ENCODE measurements around the gene ZNF319. TPM values are rescaled to one million over a fixed set of nuclear protein-coding genes. Genes with fewer than 3 reads are reported as not detected.

ZNF319 gene
- total RNA-seq, 1 donor from 2014 or later, result 14.9 TPM

GRCh38 chr16:57971848-57972247, 28.6 kb downstream of the ZNF319 start:
- TF ChIP-seq CTCF (IDR thresholded peaks at IDR 0.05; ENCODE audit: unreplicated experiment), result no peak

GRCh38 chr16:57970970-57971369, 29.5 kb downstream of the ZNF319 start, which contains the start of gene CNGB1:
Gene CNGB1, minus strand, starts transcription at chr16:57971128. Its CDS starts 3,842 bp downstream, at chr16:57967286.
- no peak for DNase-seq (ENCODE audit: low spot score, unreplicated experiment)
- H3K27ac Mint-ChIP-seq, result no peak within 1 kb of the TSS
- H3K27me3 Mint-ChIP-seq, result peaks cover 15% of the 10 kb centered on the region
- H3K36me3 Mint-ChIP-seq (ENCODE audit: insufficient read depth), result no peaks in the 10 kb centered on the region
- TF ChIP-seq CTCF (IDR thresholded peaks at IDR 0.05; ENCODE audit: unreplicated experiment), result no peak
- H3K4me3 Mint-ChIP-seq (ENCODE audit: low read depth), result no peak within 1 kb of the TSS
- H3K9me3 Mint-ChIP-seq (ENCODE audit: low read depth), result no peaks in the 10 kb centered on the region
- peaks cover 2% of the 10 kb centered on the region for H3K4me1 Mint-ChIP-seq (ENCODE audit: low read depth)

More at GRCh38 chr16:57971848-57972247, 28.6 kb downstream of the ZNF319 start:
- Mint-ChIP-seq H3K9me3 (ENCODE audit: low read depth) (no peaks in the 10 kb centered on the region), H3K4me1 (ENCODE audit: low read depth) (peaks cover 2% of the 10 kb centered on the region), H3K27ac (no peak overlapping the region), H3K27me3 (peaks cover 15% of the 10 kb centered on the region), H3K4me3 (ENCODE audit: low read depth) (no peak overlapping the region), H3K36me3 (ENCODE audit: insufficient read depth) (no peaks in the 10 kb centered on the region)
- DNase-seq (ENCODE audit: low spot score, unreplicated experiment), result no peak

DNA sequence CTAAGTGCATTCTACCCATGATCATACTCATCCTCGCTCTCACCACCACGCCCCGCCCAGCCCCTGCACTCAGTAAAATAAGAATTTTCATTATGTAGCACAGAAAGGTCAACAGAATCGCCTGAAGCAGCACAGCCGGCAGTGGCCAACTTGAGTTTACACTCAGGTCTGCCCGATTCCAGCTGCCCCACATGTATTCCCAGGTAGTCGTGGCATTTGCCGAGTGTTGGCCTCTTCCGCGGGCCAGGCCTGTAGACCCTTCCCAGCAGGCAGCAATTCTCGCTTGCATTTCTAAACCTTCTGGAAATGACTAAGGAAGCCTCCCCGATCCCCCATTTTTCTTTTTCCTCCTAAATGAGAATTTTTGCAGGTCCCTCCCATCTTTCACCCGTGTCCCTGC, 30.2 kb downstream of the ZNF319 start:
- no peaks in the 10 kb centered on the region for H3K9me3 Mint-ChIP-seq (ENCODE audit: low read depth)
- peaks cover 2% of the 10 kb centered on the region for H3K4me1 Mint-ChIP-seq (ENCODE audit: low read depth)
- DNase-seq (ENCODE audit: low spot score, unreplicated experiment), result no peak
- H3K27me3 Mint-ChIP-seq, result peaks cover 15% of the 10 kb centered on the region
- no peak overlapping the region for H3K27ac Mint-ChIP-seq
- no peak overlapping the region for H3K4me3 Mint-ChIP-seq (ENCODE audit: low read depth)
- no peak for TF ChIP-seq CTCF (IDR thresholded peaks at IDR 0.05; ENCODE audit: unreplicated experiment)
- H3K36me3 Mint-ChIP-seq (ENCODE audit: insufficient read depth), result no peaks in the 10 kb centered on the region

- no peak for DNase-seq (ENCODE audit: low spot score, unreplicated experiment)
- no peaks in the 10 kb centered on the region for H3K9me3 Mint-ChIP-seq (ENCODE audit: low read depth)
- TF ChIP-seq CTCF (IDR thresholded peaks at IDR 0.05; ENCODE audit: unreplicated experiment), result no peak
- no peak overlapping the region for H3K4me3 Mint-ChIP-seq (ENCODE audit: low read depth)
- peaks cover 2% of the 10 kb centered on the region for H3K4me1 Mint-ChIP-seq (ENCODE audit: low read depth)
- H3K36me3 Mint-ChIP-seq (ENCODE audit: insufficient read depth), result no peaks in the 10 kb centered on the region
- peaks cover 15% of the 10 kb centered on the region for H3K27me3 Mint-ChIP-seq
- no peak overlapping the region for H3K27ac Mint-ChIP-seq
Measured at GRCh38 chr16:57969451-57970123, 30.9 kb downstream of the ZNF319 start.

GRCh38 chr16:57967916-57968315, 32.6 kb downstream of the ZNF319 start:
- H3K27me3 Mint-ChIP-seq, result peaks cover 8% of the 10 kb centered on the region
- no peak overlapping the region for H3K27ac Mint-ChIP-seq
- no peak overlapping the region for H3K4me3 Mint-ChIP-seq (ENCODE audit: low read depth)
- TF ChIP-seq CTCF (IDR thresholded peaks at IDR 0.05; ENCODE audit: unreplicated experiment), result no peak
- H3K36me3 Mint-ChIP-seq (ENCODE audit: insufficient read depth), result no peaks in the 10 kb centered on the region
- no peaks in the 10 kb centered on the region for H3K9me3 Mint-ChIP-seq (ENCODE audit: low read depth)
- DNase-seq (ENCODE audit: low spot score, unreplicated experiment), result no peak
- H3K4me1 Mint-ChIP-seq (ENCODE audit: low read depth), result peaks cover 2% of the 10 kb centered on the region
